Stimulated activated naive CD4-positive, alpha-beta T cell treated with Interleukin-2 at 50 U/mL for 16 hours (primary cell): ENCODE measurements around the gene PCBD2.
"Not testable (repeated sequence)": the region's sequence is repeated elsewhere in the genome, so short reads cannot be mapped to it uniquely, and the experiment has no call there.

Source experiments
- DNase-seq: peaks from one replicate; lab custom pipeline; 2025; lab: John Stamatoyannopoulos, UW

The PCBD2 gene

GRCh38 chr5:134906811-134907210, 1.9 kb downstream of the PCBD2 start:
- DNase-seq, result no peak

GRCh38 chr5:134910752-134911151, 5.8 kb downstream of the PCBD2 start:
- not testable (repeated sequence) for DNase-seq

GRCh38 chr5:134911285-134912206, 6.6 kb downstream of the PCBD2 start:
- no peak for DNase-seq

GRCh38 chr5:134913254-134913653, 8.3 kb downstream of the PCBD2 start:
- DNase-seq, result no peak

- DNase-seq, result no peak
Measured at GRCh38 chr5:134913795-134914194, 8.9 kb downstream of the PCBD2 start.

GRCh38 chr5:134917070-134917815, 12.3 kb downstream of the PCBD2 start:
- no peak for DNase-seq

- no peak for DNase-seq
Measured at GRCh38 chr5:134918861-134919260, 13.9 kb downstream of the PCBD2 start.

- no peak for DNase-seq
Measured at GRCh38 chr5:134920848-134921575, 16.1 kb downstream of the PCBD2 start.

GRCh38 chr5:134932508-134932907, 27.6 kb downstream of the PCBD2 start:
- DNase-seq, result no peak

GRCh38 chr5:134934202-134934601, 29.3 kb downstream of the PCBD2 start:
- DNase-seq, result no peak

- no peak for DNase-seq
Measured at GRCh38 chr5:134935711-134936602, 31.0 kb downstream of the PCBD2 start.

- no peak for DNase-seq
Measured at GRCh38 chr5:134937526-134937925, 32.6 kb downstream of the PCBD2 start.

- DNase-seq, result no peak
Measured at GRCh38 chr5:134938030-134938429, 33.1 kb downstream of the PCBD2 start.

- DNase-seq, result no peak
Measured at GRCh38 chr5:134939500-134939899, 34.6 kb downstream of the PCBD2 start.

GRCh38 chr5:134943547-134943946, 38.6 kb downstream of the PCBD2 start:
- no peak for DNase-seq

- DNase-seq, result no peak
Measured at GRCh38 chr5:134944630-134945029, 39.7 kb downstream of the PCBD2 start.

GRCh38 chr5:134945041-134945440, 40.1 kb downstream of the PCBD2 start:
- no peak for DNase-seq

- no peak for DNase-seq
Measured at GRCh38 chr5:134948911-134949310, 44.0 kb downstream of the PCBD2 start.

GRCh38 chr5:134949316-134949715, 44.4 kb downstream of the PCBD2 start:
- no peak for DNase-seq

GRCh38 chr5:134957920-134958608, 53.1 kb downstream of the PCBD2 start:
- DNase-seq, result no peak

- no peak for DNase-seq
Measured at GRCh38 chr5:134958755-134959154, 53.8 kb downstream of the PCBD2 start.
